HFFc6 (cell line): ENCODE measurements around the gene SLCO2A1. TPM values are rescaled to one million over a fixed set of nuclear protein-coding genes. Genes with fewer than 3 reads are reported as not detected.

Experiments
- DNase-seq: peaks from one replicate; pipeline ENCODE4 v3.0.0-alpha.2; 2018
- H3K27ac Mint-ChIP-seq: 2 replicates; pipeline ENCODE4 v1.8.0; 2020; ENCODE audit warnings: mild to moderate bottlenecking, mixed read lengths
- H3K27me3 Mint-ChIP-seq: 2 replicates; pipeline ENCODE4 v1.8.0; 2021; ENCODE audit warnings: mild to moderate bottlenecking, moderate library complexity, mixed read lengths; ENCODE audit not compliant: insufficient read depth
- H3K36me3 Mint-ChIP-seq: 2 replicates; pipeline ENCODE4 v1.8.0; 2021; ENCODE audit warnings: low read depth, mixed read lengths
- H3K4me1 Mint-ChIP-seq: 2 replicates; pipeline ENCODE4 v1.8.0; 2020; ENCODE audit warnings: low read depth, mixed read lengths
- H3K4me3 Mint-ChIP-seq: 2 replicates; pipeline ENCODE4 v1.8.0; 2020; ENCODE audit warnings: mild to moderate bottlenecking, moderate library complexity, mixed read lengths
- H3K9me3 Mint-ChIP-seq: 2 replicates; pipeline ENCODE4 v1.8.0; 2020; ENCODE audit warnings: mild to moderate bottlenecking, mixed read lengths
- total RNA-seq, 6 experiments: library from RNA; stranded (reverse); fragmentation: NEBNext Ultra II Directional; extraction: Animal tissue kit (Norgen Biotek cat#: 25700); gene quantifications; 2 replicates in 1 of 6; 3 replicates in 5 of 6; pipeline ENCODE4 v1.2.3, GENCODE V29; 2021
- TF ChIP-seq, protein P1 (sequence below): fragments of 200-600 bp; sonication (generic); IDR thresholded peaks from 2 replicates; pipeline ENCODE4 v1.5.0; 2021; ENCODE audit warnings: antibody characterized with exemption, mild to moderate bottlenecking

Gene SLCO2A1
- total RNA-seq, 6 experiments from 2014 or later: 0.13 to 0.17 TPM; not detected in 4

DNA sequence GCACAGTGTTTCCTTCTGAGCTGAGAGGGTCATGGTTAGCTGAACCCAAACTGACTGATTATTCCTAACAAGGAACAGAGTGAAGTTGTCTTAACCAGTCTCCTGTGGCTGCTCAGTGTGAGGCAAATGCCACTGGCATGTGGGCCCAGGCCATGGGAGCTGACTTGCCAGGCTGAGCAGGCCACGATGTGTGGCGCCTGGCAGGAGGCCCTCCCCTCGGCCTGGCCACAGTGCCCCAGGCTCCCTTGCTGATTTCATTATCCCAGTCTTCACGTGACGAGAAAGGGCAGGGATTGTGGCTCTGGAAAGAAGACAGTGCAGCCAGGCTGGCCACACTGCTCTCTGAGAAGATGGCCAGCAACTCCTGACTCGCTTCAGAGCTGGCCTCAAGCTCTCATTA is 58.8 kb downstream of the SLCO2A1 start:
- H3K27ac Mint-ChIP-seq: no peak overlapping the region
- H3K9me3 Mint-ChIP-seq: peaks cover 6% of the 10 kb centered on the region
- H3K36me3 Mint-ChIP-seq: no peaks in the 10 kb centered on the region
- H3K4me3 Mint-ChIP-seq: no peak overlapping the region
- TF ChIP-seq, protein P1, sequence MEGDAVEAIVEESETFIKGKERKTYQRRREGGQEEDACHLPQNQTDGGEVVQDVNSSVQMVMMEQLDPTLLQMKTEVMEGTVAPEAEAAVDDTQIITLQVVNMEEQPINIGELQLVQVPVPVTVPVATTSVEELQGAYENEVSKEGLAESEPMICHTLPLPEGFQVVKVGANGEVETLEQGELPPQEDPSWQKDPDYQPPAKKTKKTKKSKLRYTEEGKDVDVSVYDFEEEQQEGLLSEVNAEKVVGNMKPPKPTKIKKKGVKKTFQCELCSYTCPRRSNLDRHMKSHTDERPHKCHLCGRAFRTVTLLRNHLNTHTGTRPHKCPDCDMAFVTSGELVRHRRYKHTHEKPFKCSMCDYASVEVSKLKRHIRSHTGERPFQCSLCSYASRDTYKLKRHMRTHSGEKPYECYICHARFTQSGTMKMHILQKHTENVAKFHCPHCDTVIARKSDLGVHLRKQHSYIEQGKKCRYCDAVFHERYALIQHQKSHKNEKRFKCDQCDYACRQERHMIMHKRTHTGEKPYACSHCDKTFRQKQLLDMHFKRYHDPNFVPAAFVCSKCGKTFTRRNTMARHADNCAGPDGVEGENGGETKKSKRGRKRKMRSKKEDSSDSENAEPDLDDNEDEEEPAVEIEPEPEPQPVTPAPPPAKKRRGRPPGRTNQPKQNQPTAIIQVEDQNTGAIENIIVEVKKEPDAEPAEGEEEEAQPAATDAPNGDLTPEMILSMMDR: no peak
- no peak for DNase-seq
- no peaks in the 10 kb centered on the region for H3K4me1 Mint-ChIP-seq
- peaks cover 22% of the 10 kb centered on the region for H3K27me3 Mint-ChIP-seq

DNA sequence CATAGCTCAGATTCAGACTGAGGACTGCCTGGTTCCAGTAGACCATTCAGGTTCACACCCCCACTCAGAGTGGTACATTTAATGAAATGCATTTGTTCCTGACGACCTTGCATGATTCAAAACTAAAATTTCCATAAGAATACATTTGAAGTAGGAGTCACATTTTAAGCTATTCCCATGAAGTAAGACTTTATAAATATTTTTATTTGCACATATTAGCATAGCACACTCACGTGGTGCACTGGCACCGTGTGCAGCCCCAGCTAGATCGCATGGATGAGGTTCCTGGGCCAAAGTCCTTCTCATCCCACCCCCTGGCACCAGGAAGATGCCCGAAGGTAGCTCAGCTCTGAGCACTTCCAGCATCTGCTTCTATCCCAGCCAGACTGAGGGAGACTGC is 59.4 kb downstream of the SLCO2A1 start:
- H3K36me3 Mint-ChIP-seq: no peaks in the 10 kb centered on the region
- TF ChIP-seq, protein P1: no peak
- H3K27me3 Mint-ChIP-seq: peaks cover 24% of the 10 kb centered on the region
- no peak overlapping the region for H3K4me3 Mint-ChIP-seq
- H3K4me1 Mint-ChIP-seq: no peaks in the 10 kb centered on the region
- no peak for DNase-seq
- peaks cover 6% of the 10 kb centered on the region for H3K9me3 Mint-ChIP-seq
- no peak overlapping the region for H3K27ac Mint-ChIP-seq

DNA sequence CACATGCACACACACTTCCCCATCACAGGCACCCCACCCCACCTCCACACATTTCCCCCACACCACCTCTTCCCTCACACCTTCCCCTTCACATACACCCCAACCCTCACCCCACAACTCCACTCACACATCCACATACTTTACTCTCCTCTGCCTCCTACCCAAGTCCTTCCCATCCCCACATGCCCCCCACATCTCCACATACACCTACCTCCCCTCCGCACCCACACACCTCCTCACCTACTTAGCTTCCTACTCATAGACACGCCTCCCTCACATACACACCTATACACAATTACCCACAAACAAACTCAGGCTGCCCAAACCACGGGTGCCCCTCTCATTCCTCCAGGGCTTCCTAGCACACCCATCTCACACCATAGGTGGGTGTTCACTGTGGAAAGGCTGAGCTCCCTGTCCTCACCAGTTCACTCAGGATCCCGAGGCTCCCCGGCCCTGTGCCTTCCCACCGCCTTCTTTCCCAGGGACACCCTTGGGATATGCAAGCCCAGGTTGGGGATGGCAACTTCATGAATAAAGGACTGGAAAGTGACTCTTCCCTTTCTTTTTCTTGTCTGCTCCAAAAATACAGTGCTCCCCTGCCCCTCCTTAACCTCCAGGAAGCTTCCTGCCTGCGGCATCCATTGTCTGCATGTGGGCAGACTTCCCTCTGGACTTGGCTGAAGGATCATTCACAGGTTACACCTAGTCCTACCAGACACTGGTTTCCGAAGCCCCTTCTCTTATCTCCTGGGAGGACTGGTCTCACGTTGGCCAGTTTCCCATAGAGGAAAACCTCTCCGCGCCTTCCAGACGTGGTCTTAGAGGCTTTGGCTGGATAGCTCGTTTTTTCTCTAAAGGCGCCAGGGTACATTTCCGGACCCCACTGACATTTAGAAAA is 61.5 kb downstream of the SLCO2A1 start:
- Mint-ChIP-seq H3K36me3 (no peaks in the 10 kb centered on the region), H3K27me3 (peaks cover 17% of the 10 kb centered on the region), H3K4me3 (no peak overlapping the region), H3K4me1 (peaks cover 5% of the 10 kb centered on the region), H3K9me3 (peaks cover 6% of the 10 kb centered on the region), H3K27ac (no peak overlapping the region)
- TF ChIP-seq, protein P1: no peak
- no peak for DNase-seq

DNA sequence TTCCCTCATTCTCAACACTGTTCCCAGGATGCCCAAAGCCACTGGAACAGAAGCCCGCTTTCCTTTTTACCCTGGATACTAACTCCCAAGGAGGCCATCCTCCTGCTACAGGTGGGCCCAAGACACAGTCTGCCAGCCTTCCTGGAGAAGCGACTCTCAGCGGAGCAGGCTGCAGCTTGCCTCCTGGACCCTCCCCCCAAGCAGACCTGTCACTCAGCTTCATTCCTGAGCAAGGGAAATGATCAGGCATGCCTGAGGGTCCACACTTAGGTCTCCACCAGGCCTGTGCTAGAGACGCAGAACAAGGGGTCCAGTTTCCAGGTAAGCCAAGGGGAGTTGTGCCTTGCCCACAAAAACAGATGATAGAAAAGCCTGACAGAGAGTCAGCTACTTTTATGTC is 62.8 kb downstream of the SLCO2A1 start:
- peaks cover 17% of the 10 kb centered on the region for H3K27me3 Mint-ChIP-seq

DNA sequence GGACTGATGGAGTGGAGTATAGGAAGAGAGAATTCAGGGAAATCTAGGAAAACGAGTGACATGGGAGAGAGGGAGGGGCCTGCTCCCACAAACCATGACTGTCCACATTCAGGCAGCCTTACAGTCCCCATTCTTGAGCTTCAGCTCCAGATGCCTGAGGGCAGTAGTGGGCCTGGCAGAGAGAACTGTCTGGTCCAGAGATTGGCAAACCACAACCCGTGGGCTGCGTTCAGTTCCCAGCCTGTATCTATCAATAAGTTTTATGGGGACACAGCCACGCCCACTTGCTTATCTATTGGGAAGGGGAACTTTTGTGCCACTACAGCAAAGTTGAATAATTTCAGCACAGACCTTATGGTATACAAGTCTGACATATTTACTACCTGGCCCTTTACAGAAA is 63.8 kb downstream of the SLCO2A1 start:
- Mint-ChIP-seq H3K9me3 (no peaks in the 10 kb centered on the region), H3K27me3 (peaks cover 17% of the 10 kb centered on the region), H3K27ac (no peak overlapping the region), H3K36me3 (no peaks in the 10 kb centered on the region), H3K4me3 (no peak overlapping the region), H3K4me1 (peaks cover 16% of the 10 kb centered on the region)
- no peak for DNase-seq
- TF ChIP-seq, protein P1: no peak

More for the DNA sequence above, 62.8 kb downstream of the SLCO2A1 start:
- no peak for DNase-seq
- no peaks in the 10 kb centered on the region for H3K36me3 Mint-ChIP-seq
- H3K9me3 Mint-ChIP-seq: peaks cover 1% of the 10 kb centered on the region
- H3K4me1 Mint-ChIP-seq: peaks cover 16% of the 10 kb centered on the region
- no peak overlapping the region for H3K4me3 Mint-ChIP-seq
- H3K27ac Mint-ChIP-seq: no peak overlapping the region
- TF ChIP-seq, protein P1: no peak
